MCF 10A (cell line): ENCODE measurements around the gene METTL21C. TPM values are rescaled to one million over a fixed set of nuclear protein-coding genes. Genes with fewer than 3 reads are reported as not detected.

Experiments used
- BruUV-seq: library from RNA; stranded (reverse); fragments of 400-500 nt; replicated peaks from 2 replicates; lab custom pipeline; 2021; lab: Mats Ljungman, UMichigan
- CTCF ChIA-PET: fragments of 300-600 bp; sonication (Branson Sonifier 250); formaldehyde crosslinking; extraction: SDS; loops from one replicate; lab custom pipeline; 2021; ENCODE audit warnings: antibody characterized with exemption, inconsistent platforms; lab: Yijun Ruan, JAX
- POLR2A ChIA-PET: fragments of 300-600, 350-650 bp; sonication (Branson Sonifier 250); formaldehyde crosslinking; extraction: SDS; loops from one replicate; lab custom pipeline; 2020; ENCODE audit warnings: antibody characterized with exemption, inconsistent platforms; lab: Yijun Ruan, JAX
- DNase-seq: peaks from one replicate; pipeline ENCODE4 v3.0.0-alpha.2; 2018; ENCODE audit not compliant: unreplicated experiment
- H3K27ac Mint-ChIP-seq: one replicate; pipeline ENCODE4 v1.8.0; 2022; ENCODE audit warnings: mild to moderate bottlenecking, low read depth, mixed read lengths; ENCODE audit not compliant: unreplicated experiment
- H3K27me3 Mint-ChIP-seq: one replicate; pipeline ENCODE4 v1.8.0; 2022; ENCODE audit warnings: mixed read lengths; ENCODE audit not compliant: insufficient read depth, unreplicated experiment
- H3K36me3 Mint-ChIP-seq: one replicate; pipeline ENCODE4 v1.8.0; 2022; ENCODE audit warnings: mild to moderate bottlenecking, moderate library complexity, mixed read lengths; ENCODE audit not compliant: insufficient read depth, unreplicated experiment
- H3K4me1 Mint-ChIP-seq: one replicate; pipeline ENCODE4 v1.8.0; 2022; ENCODE audit warnings: mixed read lengths; ENCODE audit not compliant: insufficient read depth, unreplicated experiment
- H3K4me3 Mint-ChIP-seq: one replicate; pipeline ENCODE4 v1.8.0; 2022; ENCODE audit warnings: mild to moderate bottlenecking, moderate library complexity, mixed read lengths; ENCODE audit not compliant: unreplicated experiment
- H3K9me3 Mint-ChIP-seq: one replicate; pipeline ENCODE4 v1.8.0; 2022; ENCODE audit warnings: mixed read lengths; ENCODE audit not compliant: unreplicated experiment
- CTCF ChIP-seq: fragments of 200-600 bp; IDR thresholded peaks from one replicate; pipeline ENCODE4 v1.8.0; 2022; ENCODE audit warnings: antibody characterized with exemption, mild to moderate bottlenecking; ENCODE audit not compliant: unreplicated experiment
- intact Hi-C: fragments of 100-400 bp; cut with micrococcal nuclease; formaldehyde crosslinking; loops from 2 replicates; pipeline ENCODE4 v1.14.1; 2022
- total RNA-seq: library from RNA; stranded (reverse); gene quantifications from 2 replicates; pipeline ENCODE4 v1.2.3, GENCODE V29; 2022

METTL21C gene
- total RNA-seq, 1 experiment from 2014 or later = not detected

- no peak overlapping the region for H3K4me3 Mint-ChIP-seq
- no peak overlapping the region for H3K27ac Mint-ChIP-seq
- H3K4me1 Mint-ChIP-seq = no peaks in the 10 kb centered on the region
- no peak for DNase-seq
- H3K36me3 Mint-ChIP-seq = peaks cover 51% of the 10 kb centered on the region
- ChIA-PET CTCF (interaction anchor here (0.6 to 1.7 kb wide), 5 partner anchors 10 to 197 kb away, joined by 3 to 8 read pairs (median 4); no protein-coding TSS in a partner anchor), POLR2A (interaction anchor here (0.5 to 1.2 kb wide), 3 partner anchors 35 to 736 kb away, joined by 3 read pairs; no protein-coding TSS in a partner anchor)
- no peaks in the 10 kb centered on the region for H3K27me3 Mint-ChIP-seq
- no peak for TF ChIP-seq CTCF
- no TSS peak for BruUV-seq
- H3K9me3 Mint-ChIP-seq = no peaks in the 10 kb centered on the region
- intact Hi-C loops = no loop called here
Observed at GRCh38 chr13:102659168-102659713, 35.6 kb downstream of the METTL21C start.

- intact Hi-C loops = no loop called here
- Mint-ChIP-seq H3K27ac (no peak overlapping the region), H3K36me3 (peaks cover 45% of the 10 kb centered on the region), H3K9me3 (no peaks in the 10 kb centered on the region), H3K4me3 (no peak overlapping the region), H3K4me1 (no peaks in the 10 kb centered on the region), H3K27me3 (no peaks in the 10 kb centered on the region)
- BruUV-seq = no TSS peak
- ChIA-PET POLR2A (interaction anchor here (0.6 to 1.2 kb wide), 2 partner anchors 34 to 66 kb away, joined by 3 read pairs; no protein-coding TSS in a partner anchor), CTCF (interaction anchor here (0.6 to 1.7 kb wide), 5 partner anchors 11 to 198 kb away, joined by 3 to 8 read pairs (median 4); no protein-coding TSS in a partner anchor)
- TF ChIP-seq CTCF = no peak
- no peak for DNase-seq
Observed at GRCh38 chr13:102658660-102659059, 36.2 kb downstream of the METTL21C start.

GRCh38 chr13:102657630-102658029 is 37.2 kb downstream of the METTL21C start:
- POLR2A ChIA-PET = interaction anchor here (0.7 to 1.1 kb wide), 3 partner anchors 9 to 61 kb away, joined by 3 to 5 read pairs (median 3); partner anchors contain the start of gene TPP2
- Mint-ChIP-seq H3K4me1 (no peaks in the 10 kb centered on the region), H3K27ac (no peak overlapping the region), H3K9me3 (no peaks in the 10 kb centered on the region), H3K27me3 (no peaks in the 10 kb centered on the region), H3K36me3 (peaks cover 45% of the 10 kb centered on the region), H3K4me3 (no peak overlapping the region)
- intact Hi-C loops = no loop called here
- no peak for TF ChIP-seq CTCF
- DNase-seq = no peak
- CTCF ChIA-PET = interaction anchor here (1.7 kb wide), 1 partner anchor 67 kb away, joined by 8 read pairs; no protein-coding TSS in a partner anchor
- no TSS peak for BruUV-seq

- Mint-ChIP-seq H3K4me3 (no peak overlapping the region), H3K27ac (no peak overlapping the region), H3K36me3 (peaks cover 24% of the 10 kb centered on the region), H3K4me1 (peaks cover 6% of the 10 kb centered on the region), H3K27me3 (no peaks in the 10 kb centered on the region), H3K9me3 (no peaks in the 10 kb centered on the region)
- intact Hi-C loops = loop anchor here (5.0 kb wide), 1 partner anchor 73 kb away; no protein-coding TSS in a partner anchor
- no peak for DNase-seq
- no peak for TF ChIP-seq CTCF
- no TSS peak for BruUV-seq
- CTCF ChIA-PET = interaction anchor here (0.7 to 4.0 kb wide), 4 partner anchors 67 to 887 kb away, joined by 3 to 21 read pairs (median 4); no protein-coding TSS in a partner anchor
- POLR2A ChIA-PET = interaction anchor here (0.6 kb wide), 1 partner anchor 9 kb away, joined by 3 read pairs; no protein-coding TSS in a partner anchor
Observed at GRCh38 chr13:102654756-102655155, 40.1 kb downstream of the METTL21C start.
